GM19397 (cell line): Measurements from ENCODE around the gene MPZ.
"Not testable (repeated sequence)": the region's sequence is repeated elsewhere in the genome, so short reads cannot be mapped to it uniquely, and the experiment has no call there.

ENCODE experiments used
- ATAC-seq: cut with Tn5 transposase; IDR thresholded peaks from one replicate; pipeline ENCODE4 v1.9.1; 2021; ENCODE audit warnings: mild to moderate bottlenecking, moderate library complexity; ENCODE audit not compliant: unreplicated experiment

MPZ gene

DNA sequence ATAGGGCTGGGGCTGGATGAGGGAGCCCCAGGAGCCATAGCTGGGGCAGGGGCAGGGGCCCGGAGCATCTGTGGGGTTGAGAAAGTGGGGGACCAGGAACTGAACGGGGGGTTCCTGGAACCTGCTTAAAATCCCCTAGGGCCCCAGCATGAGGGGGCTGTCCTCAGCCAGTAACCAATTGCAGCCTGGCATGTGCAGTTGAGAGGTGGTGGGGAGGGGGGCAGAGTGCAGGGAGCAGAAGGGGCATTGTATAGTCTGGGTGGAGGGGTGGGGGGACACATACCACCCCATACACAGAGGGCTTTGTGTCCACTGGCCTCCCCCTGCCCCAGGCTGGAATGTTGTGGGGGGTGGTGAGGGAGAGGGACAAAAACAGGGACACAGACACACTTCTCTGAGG, at the start of gene MPZ:
Gene MPZ (minus strand): TSS at position 101 of the 400 bp plus-strand sequence. CDS start 63 bp downstream, at position 38.
- no peak for ATAC-seq

DNA sequence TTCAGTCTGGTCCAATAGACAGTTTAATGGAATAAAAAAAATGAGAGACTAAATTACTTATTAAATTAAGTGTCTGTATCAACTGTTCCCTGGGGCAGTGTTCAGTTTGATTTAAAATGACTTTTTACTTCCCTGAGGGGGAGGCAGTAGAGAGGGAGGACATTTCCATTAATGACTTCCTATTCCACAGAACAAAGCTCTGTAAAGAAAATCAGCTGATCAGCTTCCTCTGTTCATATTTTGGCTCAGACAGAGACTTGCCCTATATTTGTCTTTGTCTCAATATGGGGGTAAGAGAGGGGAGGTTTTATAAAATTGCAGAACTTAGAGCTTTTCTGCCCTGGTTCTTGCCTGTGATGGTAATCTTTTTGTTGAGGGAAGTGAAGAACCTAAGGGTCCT, 49.5 kb upstream of the MPZ start:
- no peak for ATAC-seq

DNA sequence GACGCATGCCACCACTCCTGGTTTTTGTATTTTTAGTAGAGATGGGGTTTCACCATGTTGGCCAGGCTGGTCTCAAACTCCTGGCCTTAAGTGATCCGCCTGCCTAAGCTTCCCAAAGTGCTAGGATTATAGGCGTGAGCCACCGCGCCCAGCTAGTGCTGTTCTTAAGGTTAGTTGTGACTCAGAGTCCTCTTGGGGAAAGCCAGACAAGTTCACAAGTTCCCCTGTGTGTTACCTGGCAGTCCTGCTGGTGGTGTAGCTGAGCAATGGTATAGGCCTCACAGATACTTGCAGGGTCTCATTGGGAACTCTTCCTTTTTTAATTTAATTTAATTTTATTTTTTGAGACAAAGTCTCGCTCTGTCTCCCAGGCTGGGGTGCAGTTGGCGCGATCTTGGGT, 47.3 kb upstream of the MPZ start:
- no peak for ATAC-seq

DNA sequence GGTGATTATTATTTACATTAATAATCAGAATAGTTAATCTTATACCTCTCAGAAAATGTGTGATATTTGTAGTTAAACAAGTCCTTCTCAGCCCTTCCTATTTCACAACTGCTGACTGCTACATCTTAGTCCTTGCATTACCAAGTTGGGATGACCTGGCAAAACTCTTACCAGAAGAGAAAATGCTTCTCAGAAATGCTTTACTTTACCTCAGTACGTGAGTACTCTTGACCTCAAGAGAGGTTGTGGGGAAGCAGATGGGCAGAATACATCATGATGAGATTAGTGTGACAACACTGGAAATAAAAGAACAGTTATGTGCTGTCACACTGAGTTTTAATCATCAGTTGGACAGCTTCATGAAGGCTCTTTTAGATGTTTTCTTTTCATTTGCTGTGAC, 41.7 kb upstream of the MPZ start:
- ATAC-seq, result no peak

DNA sequence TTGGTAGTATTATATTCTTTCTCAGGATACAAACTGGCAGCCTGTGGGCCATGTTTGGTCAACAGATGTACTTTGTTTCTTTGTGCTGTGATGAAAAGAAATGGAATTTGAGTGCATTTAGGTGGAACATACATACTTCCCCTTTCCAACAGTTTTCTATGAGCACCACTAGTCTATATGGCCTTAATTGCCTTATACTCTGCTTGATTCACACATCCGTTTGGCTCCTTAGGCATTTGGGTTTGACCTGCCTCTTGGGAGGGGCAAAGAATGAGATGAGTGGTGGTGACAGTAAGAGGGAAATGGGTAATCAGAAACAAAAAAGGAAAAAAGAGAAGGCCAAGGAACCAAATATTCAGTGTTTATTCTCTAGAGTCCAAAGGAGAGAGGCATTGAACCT, 40.9 kb upstream of the MPZ start:
- no peak for ATAC-seq

DNA sequence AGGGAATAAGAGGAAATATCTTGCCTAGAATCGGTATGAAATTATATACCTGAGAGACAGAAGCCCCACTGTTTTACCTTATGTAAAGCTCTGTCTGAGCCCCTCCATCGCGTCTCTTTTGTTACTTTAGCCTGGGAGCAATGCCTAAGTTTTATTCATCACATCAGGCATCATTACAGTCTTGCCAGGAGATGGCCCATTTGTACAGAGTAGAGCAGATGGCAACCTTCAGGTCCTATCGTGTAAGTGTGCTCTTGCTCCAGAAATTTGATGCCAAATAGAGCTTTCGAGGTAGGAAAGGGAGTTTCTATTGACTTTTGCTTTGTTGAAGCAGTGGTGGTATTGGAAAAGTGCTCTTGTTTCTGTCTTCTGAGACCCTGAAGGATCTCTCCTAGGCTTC, 33.1 kb upstream of the MPZ start:
- no peak for ATAC-seq

DNA sequence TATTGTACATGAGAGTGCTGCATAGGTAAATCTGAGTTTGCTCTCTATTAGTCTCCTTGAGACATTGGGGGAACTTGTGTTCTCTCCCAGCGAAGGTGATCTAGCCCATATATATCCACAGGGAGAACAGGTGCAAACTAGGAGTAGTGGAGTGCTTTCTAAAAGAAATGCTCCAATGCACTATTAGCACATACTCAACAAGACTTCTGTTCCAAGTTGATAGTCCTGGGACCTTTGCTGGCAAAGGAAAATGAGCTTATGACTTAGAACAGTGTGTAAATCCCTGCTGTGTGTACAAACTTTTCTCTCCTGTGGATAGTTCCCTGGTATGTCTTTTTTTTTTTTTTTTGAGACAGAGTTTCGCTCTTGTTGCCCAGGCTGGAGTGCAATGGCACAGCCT, 32.4 kb upstream of the MPZ start:
- ATAC-seq, result no peak

DNA sequence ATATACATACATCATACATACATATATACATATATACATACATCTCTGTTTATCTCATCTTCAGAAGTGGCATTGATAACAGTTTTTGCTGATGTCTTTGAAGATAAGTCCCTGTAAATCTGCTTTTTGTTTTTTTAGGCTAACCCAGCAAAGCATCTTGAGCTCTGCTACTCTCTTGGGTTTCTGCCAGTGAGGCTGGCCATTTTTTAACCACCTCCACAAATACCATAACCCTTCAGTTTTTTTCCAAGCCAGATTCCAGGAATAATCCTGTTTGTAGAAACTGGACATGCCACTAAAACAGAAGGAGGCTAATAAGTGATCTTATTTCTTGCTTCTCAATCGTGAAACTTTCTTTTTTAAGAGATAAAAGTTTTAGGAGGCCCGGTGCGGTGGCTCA, 26.0 kb upstream of the MPZ start:
- ATAC-seq, result no peak

DNA sequence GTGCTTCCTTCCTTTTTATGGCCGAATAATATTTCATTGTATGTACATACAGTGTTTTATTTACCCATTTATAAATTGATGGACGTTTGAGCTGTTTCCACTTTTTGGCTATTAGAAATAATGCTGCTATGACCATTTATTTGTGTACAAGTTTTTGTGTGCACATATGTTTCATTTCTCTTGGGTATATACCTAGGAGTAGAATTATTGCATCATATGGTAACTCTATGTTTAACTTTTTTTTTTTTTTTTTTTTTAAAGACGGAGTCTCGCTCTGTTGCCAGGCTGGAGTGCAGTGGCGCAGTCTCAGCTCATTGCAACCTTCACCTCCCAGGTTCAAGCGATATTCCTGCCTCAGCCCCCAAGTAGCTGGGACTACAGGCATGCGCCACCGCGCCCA, 23.4 kb upstream of the MPZ start:
- ATAC-seq, result no peak

DNA sequence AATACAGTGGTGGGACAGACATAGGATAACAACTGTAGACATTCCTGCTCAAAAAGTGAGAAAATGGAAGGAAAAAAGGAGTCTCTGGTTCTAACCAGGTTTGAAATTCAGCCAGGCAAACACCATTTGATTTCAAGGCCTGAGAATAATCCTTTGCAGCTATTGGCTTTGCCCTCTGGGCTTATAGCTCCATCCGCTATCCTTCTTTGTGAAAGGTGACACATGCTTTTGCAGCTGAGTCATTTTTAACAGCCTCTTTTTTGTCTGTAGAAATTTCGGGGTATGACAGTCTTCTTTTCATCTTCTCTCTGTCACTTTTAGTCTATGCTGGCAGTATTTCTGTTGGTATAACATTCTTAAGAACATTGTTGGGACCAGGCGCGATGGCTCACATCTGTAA, 20.6 kb upstream of the MPZ start:
- ATAC-seq, result no peak

DNA sequence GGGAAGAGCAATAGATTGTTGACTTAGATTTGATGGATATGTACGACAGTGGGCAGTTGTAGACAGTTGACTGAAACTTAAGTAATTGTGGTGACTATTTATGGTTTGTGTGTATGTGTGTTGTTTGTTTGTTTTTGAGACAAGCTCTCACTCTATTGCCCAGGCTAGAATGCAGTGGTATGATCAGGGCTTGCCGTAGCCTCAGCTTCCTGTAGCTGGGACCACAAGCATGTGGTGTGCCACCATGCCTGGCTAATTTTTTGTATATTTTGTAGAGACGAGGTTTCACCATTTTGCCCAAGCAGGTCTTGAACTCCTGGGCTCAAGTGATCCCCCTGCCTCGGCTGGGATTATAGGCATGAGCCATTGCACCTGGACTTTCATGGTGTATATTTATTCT, 14.3 kb upstream of the MPZ start:
- no peak for ATAC-seq

DNA sequence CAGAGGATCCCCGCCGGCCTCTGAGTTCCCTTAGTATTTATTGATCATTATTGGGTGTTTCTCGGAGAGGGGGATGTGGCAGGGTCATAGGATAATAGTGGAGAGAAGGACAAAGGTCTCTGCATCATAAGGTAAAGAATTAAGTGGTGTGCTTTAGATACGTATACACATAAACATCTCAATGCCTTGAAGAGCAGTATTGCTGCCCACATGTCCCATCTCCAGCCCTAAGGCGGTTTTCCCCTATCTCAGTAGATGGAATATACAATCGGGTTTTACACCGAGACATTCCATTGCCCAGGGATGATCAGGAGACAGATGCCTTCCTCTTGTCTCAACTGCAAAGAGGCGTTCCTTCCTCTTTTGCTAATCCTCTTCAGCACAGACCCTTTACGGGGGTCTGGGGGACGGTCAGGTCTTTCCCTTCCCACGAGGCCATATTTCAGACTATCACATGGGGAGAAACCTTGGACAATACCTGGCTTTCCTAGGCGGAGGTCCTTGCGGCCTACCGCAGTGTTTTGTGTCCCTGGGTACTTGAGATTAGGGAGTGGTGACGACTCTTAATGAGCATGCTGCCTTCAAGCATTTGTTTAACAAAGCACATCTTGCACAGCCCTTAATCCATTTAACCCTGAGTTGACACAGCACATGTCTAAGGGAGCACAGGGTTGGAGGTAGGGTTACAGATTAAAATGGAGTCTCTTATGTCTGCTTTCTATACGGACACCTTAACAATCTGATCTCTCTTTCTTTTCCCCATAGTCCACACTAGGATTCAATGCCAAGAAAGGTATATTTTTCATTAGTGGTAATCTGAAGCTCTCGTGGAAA, 6.3 kb upstream of the MPZ start:
- not testable (repeated sequence) for ATAC-seq

DNA sequence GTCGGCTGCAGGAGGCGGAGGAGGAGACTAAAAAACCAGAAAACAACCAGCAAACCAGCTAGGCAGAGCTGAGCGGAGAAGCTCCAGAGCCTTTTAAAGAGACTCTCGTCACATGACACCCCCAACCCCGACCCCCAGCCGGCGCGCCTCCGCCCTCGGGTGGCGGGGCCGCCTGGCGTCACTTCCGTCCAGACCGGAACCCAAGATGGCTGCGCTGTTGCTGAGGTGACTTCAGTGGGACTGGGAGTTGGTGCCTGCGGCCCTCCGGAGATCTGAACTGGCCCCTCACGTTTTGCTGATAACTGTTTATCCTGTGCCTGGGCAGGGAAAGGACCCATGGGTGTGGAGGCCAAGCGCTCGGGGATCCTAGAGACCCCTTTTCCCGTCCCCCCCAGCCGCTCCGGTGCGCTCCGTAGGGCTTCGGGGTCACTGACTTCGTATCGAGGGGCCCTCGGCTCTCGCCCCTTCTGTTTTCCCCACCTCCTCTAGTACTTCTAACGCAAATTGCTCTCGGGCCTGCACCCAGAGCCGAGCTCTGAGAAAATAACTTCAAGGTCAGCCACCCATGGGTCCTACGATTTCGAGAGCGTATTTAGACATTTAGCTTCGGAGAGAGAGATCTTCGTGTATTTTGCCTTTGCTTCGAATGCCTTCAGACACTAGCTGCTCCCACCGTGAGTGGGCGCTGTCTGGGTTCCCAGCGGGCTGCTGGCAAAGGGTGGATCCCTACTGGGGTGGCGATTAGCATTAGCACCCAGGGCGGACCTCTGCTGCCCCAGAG, 4.6 kb upstream of the MPZ start, which contains the start of gene SDHC:
Gene SDHC (plus strand): TSS at position 181 of the 781 bp plus-strand sequence. CDS start 25 bp downstream, at position 206.
- peak; percentile 98 for ATAC-seq

DNA sequence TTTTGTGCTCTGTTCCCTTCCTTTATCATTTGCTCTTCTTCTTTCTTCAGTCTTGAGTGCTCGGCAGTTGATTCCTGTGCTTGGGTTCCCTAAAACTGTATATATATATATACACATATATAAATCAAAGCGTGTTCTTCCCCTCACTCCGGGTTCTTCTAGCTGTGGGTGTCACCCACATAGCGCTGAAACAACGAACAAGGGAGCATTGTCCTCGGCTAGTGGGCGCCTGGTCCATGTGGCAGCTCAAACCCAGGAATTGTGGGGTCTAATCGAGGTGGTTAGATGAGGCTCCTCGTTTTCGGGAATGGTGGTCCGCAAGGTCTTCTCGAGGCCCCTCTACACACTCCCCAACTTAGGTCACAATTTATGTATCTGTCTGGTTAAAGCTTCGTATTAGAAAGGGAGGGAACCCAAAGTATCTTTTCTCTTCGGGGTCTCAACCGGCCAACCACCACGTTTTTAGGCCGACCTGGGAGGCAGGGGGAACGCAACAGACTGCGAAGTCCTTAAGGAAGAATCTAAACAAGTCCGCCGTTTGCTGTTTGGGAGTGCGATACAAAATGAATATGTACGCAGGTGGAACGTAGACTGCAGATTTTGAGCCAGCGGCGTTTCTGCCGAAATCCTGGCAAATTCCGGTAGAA, 3.9 kb upstream of the MPZ start:
- ATAC-seq, result no peak

DNA sequence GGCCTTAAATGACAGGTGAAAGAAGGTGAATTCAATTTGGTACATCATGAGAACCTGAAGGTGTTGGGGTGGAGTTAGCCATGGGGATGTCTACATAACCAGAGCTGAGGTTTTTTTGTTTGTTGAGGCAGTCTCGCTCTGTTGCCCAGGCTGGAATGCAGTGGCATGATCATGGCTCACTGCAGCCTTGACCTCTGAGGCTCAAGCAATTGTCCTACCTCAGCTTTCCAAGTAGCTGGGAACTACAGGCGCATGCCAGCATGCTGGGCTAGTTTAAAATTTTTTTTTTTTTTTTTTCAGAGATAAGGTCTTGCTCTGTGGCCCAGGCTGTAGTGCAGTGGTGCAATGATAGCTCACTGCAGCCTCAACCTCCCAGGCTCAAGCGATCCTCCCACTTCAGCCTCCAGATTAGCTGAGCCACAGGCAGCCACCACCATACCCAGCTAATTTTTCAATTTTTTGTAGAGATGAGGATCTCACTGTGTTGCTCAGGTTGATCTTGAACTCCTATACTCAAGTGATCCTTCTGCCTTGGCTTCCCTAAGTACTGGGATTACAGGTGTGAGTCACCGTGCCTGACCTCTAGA, 1.9 kb upstream of the MPZ start:
- ATAC-seq, result no peak

DNA sequence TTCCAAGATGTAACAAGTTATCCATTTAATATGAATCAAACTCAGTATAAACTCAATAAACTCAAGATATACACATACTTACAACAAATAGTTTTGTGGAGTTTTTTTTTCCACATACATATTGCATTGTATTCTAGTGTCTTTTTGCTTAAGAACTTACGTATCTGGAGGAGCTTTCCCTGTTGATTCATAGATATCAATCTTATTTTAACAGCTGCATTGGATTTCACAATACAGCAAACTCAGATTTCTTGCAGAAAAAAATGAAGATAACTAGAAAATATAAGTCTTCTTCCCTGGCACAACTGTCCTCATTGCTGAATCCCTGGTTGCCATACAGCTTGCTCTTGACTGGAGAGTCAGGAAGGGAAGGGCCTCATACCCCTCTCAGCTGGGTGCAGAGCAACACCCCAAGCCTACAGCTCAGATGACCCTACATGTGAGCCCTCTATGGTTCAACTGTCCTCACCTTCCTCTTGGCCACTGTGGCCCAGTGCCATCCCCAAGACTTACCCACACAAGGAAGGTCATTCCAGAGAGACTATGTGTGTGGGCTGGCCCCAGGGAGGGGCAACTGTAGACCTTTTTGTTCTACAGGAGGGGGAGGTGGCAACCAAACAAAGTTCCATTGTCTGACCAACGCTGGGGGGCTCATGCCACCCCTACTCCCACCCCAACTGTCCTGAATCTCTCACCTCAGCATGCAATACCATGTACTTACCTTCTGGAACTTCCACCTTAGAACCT, 1.7 kb downstream of the MPZ start:
- ATAC-seq, result no peak

DNA sequence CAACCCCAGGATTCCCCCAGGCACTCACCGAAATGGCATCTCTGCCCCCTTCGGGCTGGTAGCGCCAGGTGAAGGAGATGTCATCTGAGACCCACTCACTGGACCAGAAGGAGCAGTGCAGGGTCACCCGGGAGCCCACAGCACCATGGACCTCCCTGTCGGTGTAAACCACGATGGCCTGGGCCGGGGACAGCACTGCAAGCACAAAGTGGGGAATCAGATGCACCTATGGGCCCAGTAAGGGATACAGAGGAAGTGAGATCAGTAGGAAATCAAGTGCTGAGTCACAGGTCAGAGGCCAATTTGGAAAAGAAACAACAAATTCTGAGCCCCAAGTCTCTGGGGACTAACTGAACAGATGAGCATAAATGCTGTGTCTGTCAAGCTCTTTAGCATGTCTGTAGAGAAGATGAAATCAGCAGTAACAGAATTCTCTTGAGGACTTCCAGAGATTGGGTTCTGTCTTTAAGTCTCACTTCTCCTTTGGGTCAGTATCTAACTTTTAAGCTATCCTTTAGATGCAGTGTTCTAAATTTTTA, 2.5 kb downstream of the MPZ start:
- ATAC-seq, result no peak

DNA sequence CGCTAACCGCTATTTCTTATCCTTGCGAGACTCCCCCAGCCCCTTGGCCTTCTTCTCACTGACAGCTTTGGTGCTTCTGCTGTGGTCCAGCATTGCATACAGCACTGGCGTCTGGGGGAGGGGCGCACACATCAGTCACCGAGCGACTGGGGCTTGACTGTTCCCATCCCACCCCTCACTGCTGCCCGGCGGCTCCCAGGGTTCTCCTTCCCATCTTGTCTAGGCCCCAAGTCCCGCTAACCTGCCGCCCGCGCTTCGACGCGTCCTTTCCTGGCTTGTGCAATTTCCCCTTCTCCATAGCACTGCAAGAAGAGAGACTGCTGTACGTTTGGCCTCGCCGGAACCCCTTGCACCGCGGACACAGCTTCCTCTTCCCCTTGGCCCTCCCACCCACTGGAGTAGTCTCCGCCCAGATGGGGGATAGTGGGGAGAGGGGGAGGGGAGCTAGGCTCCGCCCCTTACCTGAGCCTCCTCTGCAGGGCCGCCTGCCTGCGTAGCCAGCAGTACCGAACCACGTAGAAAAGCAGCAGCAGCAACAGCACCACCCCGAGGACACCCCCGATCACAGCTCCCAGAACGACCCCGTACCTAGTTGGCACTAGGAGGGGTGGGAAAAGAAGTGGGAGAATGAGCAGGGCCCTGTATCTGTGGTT, 3.8 kb downstream of the MPZ start:
- peak; percentile 67 for ATAC-seq

DNA sequence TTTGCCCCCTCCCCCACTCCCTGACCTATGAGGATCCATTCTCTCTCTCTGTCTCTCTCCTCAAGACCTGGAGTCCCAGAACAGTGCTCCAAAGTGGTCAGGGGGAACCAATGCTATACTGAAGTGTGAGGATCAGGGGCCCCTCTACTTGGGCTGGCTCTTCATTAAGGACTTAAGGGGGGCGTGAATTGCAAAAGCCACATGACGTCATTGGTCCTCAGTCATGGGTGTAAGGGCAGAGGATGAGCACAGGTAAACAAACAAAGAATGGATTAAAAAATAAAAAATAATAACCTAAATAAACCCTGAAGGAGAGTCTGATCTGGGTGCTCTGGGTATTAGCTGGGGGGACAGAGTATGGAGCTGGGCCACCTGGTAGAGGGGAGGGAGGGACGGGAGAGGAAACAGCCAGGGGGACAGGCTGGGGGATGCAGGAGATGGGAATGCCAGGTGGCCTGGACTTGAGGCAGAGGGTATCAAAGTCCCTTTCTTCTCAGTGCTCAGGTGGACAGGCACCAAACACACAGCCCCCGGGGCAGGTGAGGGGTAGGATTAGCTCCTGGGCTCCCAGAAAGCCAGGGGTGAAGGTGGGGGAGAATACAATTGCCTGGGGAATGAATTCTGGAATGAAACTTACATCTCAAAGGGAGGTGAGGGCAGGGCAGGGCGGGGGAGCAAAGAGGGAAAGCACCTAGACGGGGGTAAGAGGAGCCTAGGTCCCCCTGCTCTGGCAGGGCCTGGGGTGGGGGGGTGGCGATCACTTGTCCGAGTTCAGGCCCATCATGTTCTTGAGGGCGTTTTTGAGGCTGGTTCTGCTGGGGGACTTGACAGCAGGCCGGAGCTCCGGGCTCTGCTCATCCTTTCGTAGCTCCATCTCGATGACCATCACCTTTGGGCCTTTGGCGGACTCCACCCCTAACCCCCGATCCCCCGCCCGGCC, 4.6 kb downstream of the MPZ start:
- ATAC-seq, result no peak
